Activated CD4-positive, alpha-beta T cell treated with anti-CD3 and anti-CD28 coated beads, Interleukin-2, amount 50 U/mL, for 48 hours (primary cell): Measurements from ENCODE around the gene SERPINA1.
"Not testable (repeated sequence)": the region's sequence is repeated elsewhere in the genome, so short reads cannot be mapped to it uniquely, and the experiment has no call there.

ENCODE experiments used
- DNase-seq, 2 experiments: peaks; one replicate each; pipeline ENCODE4 v3.0.0-alpha.2; 2020

The SERPINA1 gene

GRCh38 chr14:94368956-94369355, 19.4 kb downstream of the SERPINA1 start:
- no peak for DNase-seq

- no peak for DNase-seq
Measured at GRCh38 chr14:94368243-94368590, 20.2 kb downstream of the SERPINA1 start.

- DNase-seq: no peak
Measured at GRCh38 chr14:94367347-94368242, 20.8 kb downstream of the SERPINA1 start.

- DNase-seq: no peak
Measured at GRCh38 chr14:94366146-94366915, 22.1 kb downstream of the SERPINA1 start, which contains the start of gene SERPINA2. Gene SERPINA2 (minus strand): TSS chr14:94366698.

- no peak for DNase-seq
Measured at GRCh38 chr14:94365624-94366023, 22.8 kb downstream of the SERPINA1 start.

GRCh38 chr14:94364964-94365363, 23.4 kb downstream of the SERPINA1 start:
- no peak for DNase-seq

GRCh38 chr14:94364037-94364436, 24.4 kb downstream of the SERPINA1 start:
- DNase-seq: no peak

GRCh38 chr14:94363151-94363624, 25.2 kb downstream of the SERPINA1 start:
- DNase-seq: no peak

GRCh38 chr14:94362614-94363133, 25.7 kb downstream of the SERPINA1 start:
- DNase-seq: no peak

- no peak for DNase-seq
Measured at GRCh38 chr14:94361682-94362081, 26.7 kb downstream of the SERPINA1 start.

GRCh38 chr14:94360945-94361565, 27.3 kb downstream of the SERPINA1 start:
- DNase-seq: no peak

GRCh38 chr14:94357166-94357565, 31.2 kb downstream of the SERPINA1 start:
- DNase-seq: no peak

GRCh38 chr14:94356379-94357056, 31.9 kb downstream of the SERPINA1 start:
- no peak for DNase-seq

- DNase-seq: peak in 1 of 2 experiments; percentile 15
Measured at GRCh38 chr14:94355191-94355794, 33.1 kb downstream of the SERPINA1 start.

- DNase-seq: no peak
Measured at GRCh38 chr14:94354638-94355185, 33.7 kb downstream of the SERPINA1 start.

GRCh38 chr14:94354190-94354589, 34.2 kb downstream of the SERPINA1 start:
- DNase-seq: not testable (repeated sequence)

- no peak for DNase-seq
Measured at GRCh38 chr14:94349276-94349675, 39.1 kb downstream of the SERPINA1 start.

GRCh38 chr14:94348836-94349235, 39.6 kb downstream of the SERPINA1 start:
- DNase-seq: no peak

- DNase-seq: no peak
Measured at GRCh38 chr14:94346841-94347240, 41.6 kb downstream of the SERPINA1 start.

- DNase-seq: peak; percentile 69 to 72
Measured at GRCh38 chr14:94346065-94346786, 42.2 kb downstream of the SERPINA1 start.
